DND-41 (cell line): Measurements from ENCODE around the gene RABL6.
"Not testable (repeated sequence)": the region's sequence is repeated elsewhere in the genome, so short reads cannot be mapped to it uniquely, and the experiment has no call there.

Experiments
- ATAC-seq: fragments of 200-7000 bp; cut with Tn5 transposase; 3 replicates; pipeline ENCODE4 v1.9.1; 2021; ENCODE audit warnings: low read depth; ENCODE audit not compliant: insufficient read depth
- DNase-seq: peaks from one replicate; pipeline ENCODE4 v3.0.0-alpha.2; 2020
- H2AFZ ChIP-seq: 2 replicates; pipeline ENCODE4 v1.6.0; 2012; ENCODE audit warnings: low read depth, low read length
- H3K27ac ChIP-seq: 2 replicates; pipeline ENCODE4 v1.5.1; 2012; ENCODE audit warnings: low read length, inconsistent platforms
- H3K27me3 ChIP-seq: fragments of 200-600 bp; sonication (generic); 2 replicates; pipeline ENCODE4 v1.6.0; 2012; ENCODE audit warnings: low read length, mild to moderate bottlenecking, inconsistent platforms; ENCODE audit not compliant: insufficient read depth, poor library complexity
- H3K36me3 ChIP-seq: 2 replicates; pipeline ENCODE4 v1.5.1; 2012; ENCODE audit warnings: low read length, inconsistent platforms; ENCODE audit not compliant: insufficient read depth
- H3K4me1 ChIP-seq: 2 replicates; pipeline ENCODE4 v1.5.1; 2012; ENCODE audit warnings: mild to moderate bottlenecking, low read length; ENCODE audit not compliant: insufficient read depth
- H3K4me2 ChIP-seq: 2 replicates; pipeline ENCODE4 v1.6.0; 2012; ENCODE audit warnings: mild to moderate bottlenecking, moderate library complexity, low read length, inconsistent platforms; ENCODE audit not compliant: insufficient read depth
- H3K4me3 ChIP-seq, 2 experiments: fragments of 200-600 bp in 1 of 2; shearing (Covaris generic) in 1 of 2; 2 replicates each; pipeline ENCODE4 v1.5.1; 2012 to 2016; ENCODE audit warnings: inconsistent platforms in 2 of 2, low read length in 2 of 2, mild to moderate bottlenecking in 2 of 2, low read depth in 1 of 2, moderate library complexity in 1 of 2
- H3K79me2 ChIP-seq: 2 replicates; pipeline ENCODE4 v1.6.0; 2012; ENCODE audit warnings: low read length, inconsistent platforms; ENCODE audit not compliant: insufficient read depth
- H3K9ac ChIP-seq: 2 replicates; pipeline ENCODE4 v1.6.0; 2012; ENCODE audit warnings: low read depth, mild to moderate bottlenecking, inconsistent platforms, low read length, moderate library complexity
- H3K9me3 ChIP-seq: 2 replicates; pipeline ENCODE4 v1.5.1; 2012; ENCODE audit warnings: low read length, moderate library complexity, mild to moderate bottlenecking, inconsistent platforms; ENCODE audit not compliant: insufficient read depth, severe bottlenecking
- H4K20me1 ChIP-seq: 2 replicates; pipeline ENCODE4 v1.6.0; 2012; ENCODE audit warnings: low read length; ENCODE audit not compliant: insufficient read depth
- CTCF ChIP-seq: IDR thresholded peaks from 2 replicates; pipeline ENCODE4 v1.5.1; 2012; ENCODE audit warnings: borderline replicate concordance, low read length, moderate library complexity, mild to moderate bottlenecking; ENCODE audit not compliant: poor library complexity, severe bottlenecking; ENCODE audit errors: extremely low read depth
- EZH2 ChIP-seq: IDR thresholded peaks from 3 replicates; pipeline ENCODE4 v1.6.1; 2012; ENCODE audit warnings: borderline replicate concordance, low read depth, mild to moderate bottlenecking, moderate library complexity, low read length, inconsistent platforms; ENCODE audit not compliant: severe bottlenecking

The RABL6 gene

GRCh38 chr9:136795000-136795348 is 12.8 kb upstream of the RABL6 start:
- peaks cover 8% of the 10 kb centered on the region; the same call in 1 of the 2 replicates for H3K36me3 ChIP-seq
- DNase-seq = no peak
- H3K9me3 ChIP-seq = no peaks in the 10 kb centered on the region
- H4K20me1 ChIP-seq = peaks cover 23% of the 10 kb centered on the region
- no peak overlapping the region for H3K27ac ChIP-seq
- peaks cover 13% of the 10 kb centered on the region for H3K27me3 ChIP-seq
- TF ChIP-seq EZH2 (no peak), CTCF (no peak)
- H3K4me2 ChIP-seq = no peak overlapping the region
- peaks cover 4% of the 10 kb centered on the region; the same call in 1 of the 2 replicates for H3K79me2 ChIP-seq
- H2AFZ ChIP-seq = no peak overlapping the region
- H3K9ac ChIP-seq = no peak overlapping the region
- ATAC-seq = no peak
- H3K4me3 ChIP-seq = no peak overlapping the region
- H3K4me1 ChIP-seq = peaks cover 37% of the 10 kb centered on the region

- Histone ChIP-seq H4K20me1 (peaks cover 28% of the 10 kb centered on the region), H3K27ac (no peak within 1 kb of the TSS), H3K4me1 (peaks cover 41% of the 10 kb centered on the region), H3K9ac (no peak within 1 kb of the TSS), H3K4me3 (no peak within 1 kb of the TSS), H3K27me3 (peaks cover 24% of the 10 kb centered on the region), H3K4me2 (no peak within 1 kb of the TSS), H3K79me2 (peaks cover 4% of the 10 kb centered on the region; the same call in 1 of the 2 replicates), H2AFZ (no peak within 1 kb of the TSS), H3K9me3 (no peaks in the 10 kb centered on the region), H3K36me3 (peaks cover 8% of the 10 kb centered on the region; the same call in 1 of the 2 replicates)
- ATAC-seq = no peak
- no peak for DNase-seq
- TF ChIP-seq CTCF (no peak), EZH2 (no peak)
These were observed 11.4 kb upstream of the RABL6 start, which contains the start of gene CCDC183 for GRCh38 chr9:136796238-136796774. Gene CCDC183, plus strand, starts transcription at chr9:136796338. Its CDS starts 60 bp downstream, at chr9:136796398.

GRCh38 chr9:136796775-136797347 is 10.9 kb upstream of the RABL6 start:
- ATAC-seq = not testable (repeated sequence)

GRCh38 chr9:136798708-136799078 is 9.1 kb upstream of the RABL6 start:
- Histone ChIP-seq H3K9ac (no peak overlapping the region), H3K9me3 (no peaks in the 10 kb centered on the region), H2AFZ (no peak overlapping the region), H3K27me3 (peaks cover 26% of the 10 kb centered on the region), H3K27ac (no peak overlapping the region), H3K4me2 (no peak overlapping the region), H3K4me1 (peaks cover 24% of the 10 kb centered on the region), H3K36me3 (no peaks in the 10 kb centered on the region), H3K4me3 (no peak overlapping the region), H4K20me1 (peaks cover 17% of the 10 kb centered on the region; the same call in 1 of the 2 replicates), H3K79me2 (no peaks in the 10 kb centered on the region)
- DNase-seq (no peak), ATAC-seq (no peak)
- no peak for TF ChIP-seq CTCF
- no peak for TF ChIP-seq EZH2

More at GRCh38 chr9:136796775-136797347, 10.9 kb upstream of the RABL6 start:
- not testable (repeated sequence) for H3K4me3 ChIP-seq, H3K36me3 ChIP-seq, H3K4me2 ChIP-seq, H2AFZ ChIP-seq, DNase-seq, H3K9ac ChIP-seq, H3K9me3 ChIP-seq, H3K79me2 ChIP-seq, H3K27ac ChIP-seq
- peaks cover 26% of the 10 kb centered on the region for H3K27me3 ChIP-seq
- peaks cover 28% of the 10 kb centered on the region for H4K20me1 ChIP-seq
- H3K4me1 ChIP-seq = peaks cover 35% of the 10 kb centered on the region
